DOHH2 (cell line): ENCODE results near the gene TARS3.

Experiments
- H3F3A ChIP-seq: fragments of 200-600 bp; sonication (generic), shearing (Covaris generic); 2 replicates; pipeline ENCODE4 v1.6.0; 2016; ENCODE audit warnings: antibody characterized with exemption, mild to moderate bottlenecking; ENCODE audit not compliant: control insufficient read depth, insufficient read depth
- H3K27ac ChIP-seq: fragments of 200-600 bp; sonication (generic); 2 replicates; pipeline ENCODE4 v1.5.1; 2014; ENCODE audit warnings: low read depth, mild to moderate bottlenecking, low read length, moderate library complexity
- H3K27me3 ChIP-seq: fragments of 200-600 bp; sonication (generic); 2 replicates; pipeline ENCODE4 v1.6.1; 2014; ENCODE audit warnings: mild to moderate bottlenecking, low read length, mixed read lengths; ENCODE audit not compliant: control insufficient read depth
- H3K36me3 ChIP-seq: fragments of 200-600 bp; sonication (generic); 2 replicates; pipeline ENCODE4 v1.6.1; 2014; ENCODE audit warnings: mild to moderate bottlenecking, low read length, moderate library complexity, mixed read lengths; ENCODE audit not compliant: control insufficient read depth
- H3K4me1 ChIP-seq: fragments of 200-600 bp; sonication (generic); 2 replicates; pipeline ENCODE4 v1.6.1; 2014; ENCODE audit warnings: mild to moderate bottlenecking, low read length, mixed read lengths; ENCODE audit not compliant: control insufficient read depth
- H3K4me2 ChIP-seq: fragments of 200-600 bp; sonication (generic); 2 replicates; pipeline ENCODE4 v1.6.0; 2014; ENCODE audit warnings: mild to moderate bottlenecking, low read length, moderate library complexity
- H3K4me3 ChIP-seq: fragments of 200-600 bp; sonication (generic); 2 replicates; pipeline ENCODE4 v1.5.1; 2014; ENCODE audit warnings: mild to moderate bottlenecking, low read length, mixed read lengths
- H3K79me2 ChIP-seq: fragments of 200-600 bp; sonication (generic); 2 replicates; pipeline ENCODE4 v1.6.1; 2014; ENCODE audit warnings: mild to moderate bottlenecking, low read length, mixed read lengths; ENCODE audit not compliant: control insufficient read depth
- H3K9me2 ChIP-seq: fragments of 200-600 bp; sonication (generic); replicated peaks from 2 replicates; pipeline ENCODE4 v1.6.1; 2014; ENCODE audit warnings: mild to moderate bottlenecking, low read length, mixed read lengths; ENCODE audit not compliant: control insufficient read depth
- H3K9me3 ChIP-seq: fragments of 200-600 bp; sonication (generic); 2 replicates; pipeline ENCODE4 v1.6.1; 2014; ENCODE audit warnings: antibody characterized with exemption, low read length, mixed read lengths; ENCODE audit not compliant: control insufficient read depth, insufficient read depth
- H4K20me1 ChIP-seq: fragments of 200-600 bp; sonication (generic); 2 replicates; pipeline ENCODE4 v1.6.0; 2014; ENCODE audit warnings: low read depth, mild to moderate bottlenecking, antibody characterized with exemption, low read length, moderate library complexity; ENCODE audit not compliant: control insufficient read depth, insufficient read depth
- EZH2phosphoT487 ChIP-seq: fragments of 200-600 bp; sonication (generic); IDR thresholded peaks from 2 replicates; pipeline ENCODE4 v1.6.1; 2017; ENCODE audit warnings: borderline replicate concordance, mild to moderate bottlenecking, antibody characterized with exemption, low read length, moderate library complexity, mixed read lengths
- TF ChIP-seq, protein P1 (sequence below): fragments of 200-600 bp; sonication (generic); IDR thresholded peaks from one replicate; pipeline ENCODE4 v1.5.1; 2014; ENCODE audit warnings: antibody characterized with exemption, mild to moderate bottlenecking, low read depth, low read length; ENCODE audit not compliant: poor library complexity, severe bottlenecking

TARS3 gene

DNA sequence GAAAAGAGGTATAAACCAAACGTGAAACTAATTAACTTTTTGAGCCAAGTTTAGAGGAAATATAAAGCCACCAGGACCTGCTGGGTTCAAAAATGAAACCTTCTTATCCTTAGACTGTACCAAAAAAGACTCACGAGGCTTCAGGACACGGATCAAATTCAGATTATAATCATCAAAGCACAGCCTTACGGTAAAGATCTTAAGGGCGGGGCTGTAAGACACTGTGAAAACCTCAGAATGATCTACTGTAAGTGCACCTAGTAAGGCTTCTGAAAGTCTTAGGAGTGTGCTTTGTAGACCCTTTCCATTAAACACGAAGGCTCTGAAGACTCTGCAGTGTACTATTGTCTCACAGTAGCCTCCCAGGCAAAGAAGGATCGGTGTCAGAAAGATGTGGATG lies 26.8 kb downstream of the TARS3 start:
- Histone ChIP-seq H3K4me2 (no peak overlapping the region), H3K36me3 (peaks cover 39% of the 10 kb centered on the region), H3K9me2 (no peaks in the 10 kb centered on the region), H3F3A (peaks cover 11% of the 10 kb centered on the region), H3K4me3 (no peak overlapping the region), H3K79me2 (no peaks in the 10 kb centered on the region), H3K27ac (no peak overlapping the region), H3K9me3 (no peaks in the 10 kb centered on the region), H4K20me1 (no peaks in the 10 kb centered on the region), H3K27me3 (no peaks in the 10 kb centered on the region), H3K4me1 (peaks cover 47% of the 10 kb centered on the region)
- TF ChIP-seq EZH2phosphoT487, result no peak
- TF ChIP-seq, protein P1, sequence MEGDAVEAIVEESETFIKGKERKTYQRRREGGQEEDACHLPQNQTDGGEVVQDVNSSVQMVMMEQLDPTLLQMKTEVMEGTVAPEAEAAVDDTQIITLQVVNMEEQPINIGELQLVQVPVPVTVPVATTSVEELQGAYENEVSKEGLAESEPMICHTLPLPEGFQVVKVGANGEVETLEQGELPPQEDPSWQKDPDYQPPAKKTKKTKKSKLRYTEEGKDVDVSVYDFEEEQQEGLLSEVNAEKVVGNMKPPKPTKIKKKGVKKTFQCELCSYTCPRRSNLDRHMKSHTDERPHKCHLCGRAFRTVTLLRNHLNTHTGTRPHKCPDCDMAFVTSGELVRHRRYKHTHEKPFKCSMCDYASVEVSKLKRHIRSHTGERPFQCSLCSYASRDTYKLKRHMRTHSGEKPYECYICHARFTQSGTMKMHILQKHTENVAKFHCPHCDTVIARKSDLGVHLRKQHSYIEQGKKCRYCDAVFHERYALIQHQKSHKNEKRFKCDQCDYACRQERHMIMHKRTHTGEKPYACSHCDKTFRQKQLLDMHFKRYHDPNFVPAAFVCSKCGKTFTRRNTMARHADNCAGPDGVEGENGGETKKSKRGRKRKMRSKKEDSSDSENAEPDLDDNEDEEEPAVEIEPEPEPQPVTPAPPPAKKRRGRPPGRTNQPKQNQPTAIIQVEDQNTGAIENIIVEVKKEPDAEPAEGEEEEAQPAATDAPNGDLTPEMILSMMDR, result no peak

DNA sequence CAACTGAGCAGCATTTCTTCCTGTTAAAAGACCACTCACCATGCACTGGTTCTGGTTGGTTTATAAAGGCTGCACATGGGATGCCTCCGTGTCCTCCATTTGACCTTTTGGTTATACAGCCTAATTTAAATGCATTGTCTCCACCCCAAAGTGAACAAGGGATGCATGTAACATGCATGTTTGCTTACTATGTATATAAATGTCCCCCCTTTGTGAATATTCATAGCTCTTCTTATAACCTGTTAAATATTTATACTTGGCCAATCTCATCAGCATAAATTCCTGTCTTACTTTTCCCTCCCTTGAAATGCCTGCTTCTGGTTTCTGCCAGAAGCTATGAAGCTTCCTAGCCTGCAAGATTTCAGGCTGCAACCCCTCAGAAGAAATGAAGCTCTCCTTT lies 27.4 kb downstream of the TARS3 start:
- Histone ChIP-seq H3F3A (peaks cover 6% of the 10 kb centered on the region), H3K4me3 (no peak overlapping the region), H3K9me3 (no peaks in the 10 kb centered on the region), H3K9me2 (no peaks in the 10 kb centered on the region), H3K27me3 (no peaks in the 10 kb centered on the region), H3K4me2 (no peak overlapping the region), H3K79me2 (no peaks in the 10 kb centered on the region), H4K20me1 (no peaks in the 10 kb centered on the region), H3K36me3 (peaks cover 35% of the 10 kb centered on the region), H3K27ac (no peak overlapping the region), H3K4me1 (peaks cover 40% of the 10 kb centered on the region)
- TF ChIP-seq, protein P1, result no peak
- no peak for TF ChIP-seq EZH2phosphoT487

DNA sequence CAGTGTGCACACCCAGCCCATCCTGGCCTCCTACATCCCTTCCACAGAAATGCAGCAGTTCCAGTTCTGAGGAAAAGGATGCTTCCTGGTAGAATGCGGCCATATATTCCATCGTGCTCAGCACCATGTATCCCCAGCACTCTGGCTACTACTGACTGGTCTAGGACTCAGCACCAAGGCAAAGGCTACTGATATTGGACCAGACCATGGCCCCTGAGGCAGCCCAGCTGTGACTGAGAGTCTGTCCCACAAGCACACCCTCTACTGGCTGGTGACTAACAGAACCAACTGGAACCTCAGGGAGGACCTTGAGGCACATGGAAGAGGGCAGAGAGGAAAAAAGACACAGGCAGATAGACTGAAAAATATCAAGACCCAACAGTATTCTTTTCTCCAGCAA lies 30.0 kb downstream of the TARS3 start:
- H3K79me2 ChIP-seq, result no peaks in the 10 kb centered on the region
- H3K9me3 ChIP-seq, result no peaks in the 10 kb centered on the region
- H3K4me3 ChIP-seq, result no peak overlapping the region
- peaks cover 23% of the 10 kb centered on the region for H3K36me3 ChIP-seq
- TF ChIP-seq, protein P1, result no peak
- H3K27me3 ChIP-seq, result no peaks in the 10 kb centered on the region
- H3K4me1 ChIP-seq, result peaks cover 22% of the 10 kb centered on the region
- no peak overlapping the region for H3K4me2 ChIP-seq
- no peaks in the 10 kb centered on the region for H3K9me2 ChIP-seq
- no peaks in the 10 kb centered on the region for H4K20me1 ChIP-seq
- no peaks in the 10 kb centered on the region for H3F3A ChIP-seq
- H3K27ac ChIP-seq, result no peak overlapping the region
